Type B pancreatic cell (in vitro differentiated cells): ENCODE measurements around the gene GLIS2. TPM values are rescaled to one million over a fixed set of nuclear protein-coding genes. Genes with fewer than 3 reads are reported as not detected.

Experiments used
- DNase-seq: peaks from one replicate; pipeline ENCODE4 v3.0.0; 2021; ENCODE audit warnings: mixed read lengths; ENCODE audit not compliant: unreplicated experiment; ENCODE audit errors: extremely low spot score
- H3K27ac Mint-ChIP-seq: 2 replicates; pipeline ENCODE4 v1.8.0; 2021; ENCODE audit warnings: mild to moderate bottlenecking, mixed read lengths
- H3K27me3 Mint-ChIP-seq: 2 replicates; pipeline ENCODE4 v1.8.0; 2021; ENCODE audit warnings: mixed read lengths
- H3K36me3 Mint-ChIP-seq: 2 replicates; pipeline ENCODE4 v1.8.0; 2021; ENCODE audit warnings: mixed read lengths
- H3K4me1 Mint-ChIP-seq: one replicate; pipeline ENCODE4 v1.8.0; 2021; ENCODE audit warnings: mixed read lengths; ENCODE audit not compliant: unreplicated experiment
- H3K4me3 Mint-ChIP-seq: 2 replicates; pipeline ENCODE4 v1.8.0; 2021; ENCODE audit warnings: mild to moderate bottlenecking, mixed read lengths
- H3K9me3 Mint-ChIP-seq: 2 replicates; pipeline ENCODE4 v1.8.0; 2021; ENCODE audit warnings: mixed read lengths
- total RNA-seq: library from RNA; stranded (reverse); gene quantifications from 2 replicates; pipeline ENCODE4 v1.2.1, GENCODE V29; 2021; ENCODE audit warnings: low replicate concordance
- TF ChIP-seq, protein P1 (sequence below): fragments of 200-600 bp; sonication (generic); conservative IDR thresholded peaks from 2 replicates; pipeline ENCODE4 v1.5.0; 2021; ENCODE audit warnings: antibody characterized with exemption, mild to moderate bottlenecking

The GLIS2 gene
- total RNA-seq, 1 donor from 2014 or later, result 23.0 TPM

DNA sequence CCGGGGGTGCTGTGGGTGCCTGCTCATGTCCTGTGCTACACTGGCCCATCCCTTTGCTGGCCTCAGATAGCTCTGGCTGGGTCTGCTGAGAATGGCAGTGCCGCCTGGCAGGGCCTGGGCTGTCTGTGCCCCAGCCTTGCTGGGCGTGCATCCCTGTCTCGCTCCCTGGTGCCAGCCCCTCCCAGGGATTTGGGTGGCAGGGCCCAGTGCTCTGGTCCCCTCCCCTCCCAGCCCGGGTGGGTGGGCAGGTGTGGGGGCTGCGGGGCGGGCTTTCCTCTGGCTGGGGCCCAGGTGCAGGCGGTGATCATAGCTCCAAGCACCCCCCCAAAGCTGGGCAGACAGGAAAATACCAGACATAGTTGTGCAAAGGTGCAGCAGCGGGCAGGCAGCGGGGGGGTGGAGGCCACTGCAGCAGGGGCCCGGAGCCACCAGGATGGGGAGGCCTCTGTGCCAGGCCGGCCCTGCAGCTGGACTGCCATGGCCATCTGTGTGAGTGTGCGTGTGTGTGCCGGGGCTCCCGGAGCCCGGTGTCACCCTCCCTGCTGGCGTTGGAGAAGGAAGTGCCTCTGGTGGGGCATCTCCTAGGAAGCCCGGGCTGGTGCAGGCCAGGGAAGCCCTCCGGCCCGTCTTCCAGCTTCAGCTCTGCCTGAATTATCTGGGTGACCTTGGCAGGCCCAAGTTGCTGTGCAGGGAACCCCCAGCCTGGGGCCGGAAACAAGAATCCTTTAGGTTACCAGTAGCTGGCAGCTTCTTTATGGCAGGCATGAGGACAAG lies 7.4 kb downstream of the GLIS2 start:
- Mint-ChIP-seq H3K9me3 (no peaks in the 10 kb centered on the region), H3K4me3 (no peak overlapping the region), H3K4me1 (peaks cover 13% of the 10 kb centered on the region), H3K27me3 (no peaks in the 10 kb centered on the region), H3K27ac (no peak overlapping the region), H3K36me3 (no peaks in the 10 kb centered on the region)
- DNase-seq, result no peak
- TF ChIP-seq, protein P1, sequence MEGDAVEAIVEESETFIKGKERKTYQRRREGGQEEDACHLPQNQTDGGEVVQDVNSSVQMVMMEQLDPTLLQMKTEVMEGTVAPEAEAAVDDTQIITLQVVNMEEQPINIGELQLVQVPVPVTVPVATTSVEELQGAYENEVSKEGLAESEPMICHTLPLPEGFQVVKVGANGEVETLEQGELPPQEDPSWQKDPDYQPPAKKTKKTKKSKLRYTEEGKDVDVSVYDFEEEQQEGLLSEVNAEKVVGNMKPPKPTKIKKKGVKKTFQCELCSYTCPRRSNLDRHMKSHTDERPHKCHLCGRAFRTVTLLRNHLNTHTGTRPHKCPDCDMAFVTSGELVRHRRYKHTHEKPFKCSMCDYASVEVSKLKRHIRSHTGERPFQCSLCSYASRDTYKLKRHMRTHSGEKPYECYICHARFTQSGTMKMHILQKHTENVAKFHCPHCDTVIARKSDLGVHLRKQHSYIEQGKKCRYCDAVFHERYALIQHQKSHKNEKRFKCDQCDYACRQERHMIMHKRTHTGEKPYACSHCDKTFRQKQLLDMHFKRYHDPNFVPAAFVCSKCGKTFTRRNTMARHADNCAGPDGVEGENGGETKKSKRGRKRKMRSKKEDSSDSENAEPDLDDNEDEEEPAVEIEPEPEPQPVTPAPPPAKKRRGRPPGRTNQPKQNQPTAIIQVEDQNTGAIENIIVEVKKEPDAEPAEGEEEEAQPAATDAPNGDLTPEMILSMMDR, result no peak

DNA sequence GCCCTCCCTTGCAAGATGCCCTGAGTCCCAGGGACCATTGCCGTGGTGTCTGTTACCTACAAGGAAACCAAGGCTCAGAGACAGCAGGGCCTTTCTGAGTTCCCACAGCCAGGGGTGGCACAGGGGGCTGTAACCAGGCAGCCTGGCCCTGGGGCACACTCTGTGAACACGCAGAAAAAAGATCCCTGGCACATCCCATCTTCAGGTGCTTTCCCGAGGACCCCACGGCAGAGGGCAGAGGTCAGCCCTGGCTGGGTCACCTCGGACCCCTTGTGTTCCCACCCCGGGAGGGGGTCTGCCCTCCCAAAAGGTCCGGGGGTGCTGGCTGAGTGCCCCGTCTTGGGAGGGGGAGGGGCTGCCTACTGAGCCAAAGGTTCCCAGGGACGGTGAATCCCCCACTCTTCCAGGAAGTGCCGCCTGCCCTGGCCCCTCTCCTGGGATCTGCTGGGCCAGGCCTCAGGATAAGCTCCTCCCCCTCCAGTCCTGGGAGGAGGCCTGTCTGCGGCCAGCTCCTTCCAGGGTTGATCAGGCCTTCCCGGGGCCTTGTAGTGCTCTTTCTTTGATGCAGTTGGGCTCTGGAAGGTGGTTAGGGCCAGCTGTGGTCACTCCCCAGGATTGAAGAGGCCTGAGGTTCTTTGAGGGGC lies 8.1 kb downstream of the GLIS2 start:
- H3K27me3 Mint-ChIP-seq, result no peaks in the 10 kb centered on the region
- TF ChIP-seq, protein P1, result no peak
- no peak for DNase-seq
- peak overlapping the region; percentile 66 for H3K4me3 Mint-ChIP-seq
- no peaks in the 10 kb centered on the region for H3K9me3 Mint-ChIP-seq
- no peaks in the 10 kb centered on the region for H3K36me3 Mint-ChIP-seq
- H3K27ac Mint-ChIP-seq, result peak overlapping the region; percentile 34
- H3K4me1 Mint-ChIP-seq, result peaks cover 10% of the 10 kb centered on the region

DNA sequence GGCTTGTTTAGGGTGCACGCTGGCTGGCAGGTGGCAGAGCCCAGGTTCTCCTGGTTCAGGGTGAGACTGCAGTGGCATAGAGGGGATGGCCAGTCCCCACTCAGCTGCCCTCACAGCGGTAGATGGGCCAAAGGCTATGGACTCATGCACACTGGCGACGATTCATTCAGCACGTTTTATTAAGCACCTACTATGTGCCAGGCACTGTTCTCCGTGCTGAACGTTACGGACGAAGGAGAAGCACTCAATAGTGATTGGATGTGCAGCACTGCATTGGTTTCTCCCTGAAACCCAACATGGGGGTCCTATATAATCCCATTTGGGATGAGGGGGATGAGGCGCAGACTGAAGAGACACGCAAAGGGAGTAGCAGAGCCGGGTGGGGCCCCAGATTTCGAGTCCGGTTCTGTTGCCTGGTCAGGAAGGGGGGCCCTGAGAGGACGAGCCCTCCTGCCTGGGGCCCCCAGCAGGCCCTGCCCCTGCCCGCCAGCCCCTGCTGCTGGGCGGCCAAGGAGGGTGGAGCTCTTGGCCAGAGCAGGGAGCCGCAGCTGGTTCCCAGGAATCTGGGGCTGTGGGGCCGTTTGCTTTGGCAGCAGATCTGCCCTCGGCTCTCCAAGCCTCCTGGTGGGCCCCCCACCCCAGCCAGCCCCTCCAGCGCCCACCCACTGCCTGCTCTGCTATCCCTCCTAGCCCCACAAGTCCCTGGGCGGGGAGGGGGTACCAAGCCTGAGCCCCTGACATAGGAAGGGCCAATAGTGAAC lies 8.8 kb downstream of the GLIS2 start:
- peak overlapping the region; percentile 34 for H3K27ac Mint-ChIP-seq
- DNase-seq, result no peak
- H3K36me3 Mint-ChIP-seq, result no peaks in the 10 kb centered on the region
- peaks cover 17% of the 10 kb centered on the region for H3K4me1 Mint-ChIP-seq
- peak overlapping the region; percentile 66 for H3K4me3 Mint-ChIP-seq
- H3K27me3 Mint-ChIP-seq, result no peaks in the 10 kb centered on the region
- TF ChIP-seq, protein P1, result no peak
- H3K9me3 Mint-ChIP-seq, result no peaks in the 10 kb centered on the region

DNA sequence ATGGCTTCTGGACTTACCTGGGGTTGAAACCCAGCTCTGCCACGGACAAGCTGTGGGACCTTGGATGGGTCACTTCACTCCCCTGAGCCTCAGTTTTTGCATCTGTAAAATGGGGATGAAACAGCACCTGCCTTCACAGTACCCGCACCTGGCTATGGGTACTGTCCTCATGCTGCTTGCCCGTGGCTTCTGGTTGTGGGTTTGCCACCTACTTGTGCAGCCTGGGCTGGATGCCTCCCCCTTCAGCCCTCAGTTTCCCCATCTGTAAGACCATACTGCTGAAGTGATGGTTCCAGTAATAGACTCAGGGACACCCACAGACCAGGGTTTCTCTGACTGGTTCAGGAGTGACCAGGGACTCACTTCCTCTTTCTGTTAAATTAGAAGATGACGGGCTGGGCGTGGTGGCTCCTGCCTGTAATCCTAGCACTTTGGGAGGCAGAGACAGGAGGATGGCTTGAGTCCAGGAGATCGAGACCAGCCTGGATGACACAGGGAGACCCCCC lies 9.4 kb downstream of the GLIS2 start:
- no peaks in the 10 kb centered on the region for H3K36me3 Mint-ChIP-seq
- H3K4me3 Mint-ChIP-seq, result no peak overlapping the region
- H3K4me1 Mint-ChIP-seq, result peaks cover 20% of the 10 kb centered on the region
- no peaks in the 10 kb centered on the region for H3K27me3 Mint-ChIP-seq
- TF ChIP-seq, protein P1, result no peak
- no peak for DNase-seq
- no peak overlapping the region for H3K27ac Mint-ChIP-seq
- H3K9me3 Mint-ChIP-seq, result no peaks in the 10 kb centered on the region

DNA sequence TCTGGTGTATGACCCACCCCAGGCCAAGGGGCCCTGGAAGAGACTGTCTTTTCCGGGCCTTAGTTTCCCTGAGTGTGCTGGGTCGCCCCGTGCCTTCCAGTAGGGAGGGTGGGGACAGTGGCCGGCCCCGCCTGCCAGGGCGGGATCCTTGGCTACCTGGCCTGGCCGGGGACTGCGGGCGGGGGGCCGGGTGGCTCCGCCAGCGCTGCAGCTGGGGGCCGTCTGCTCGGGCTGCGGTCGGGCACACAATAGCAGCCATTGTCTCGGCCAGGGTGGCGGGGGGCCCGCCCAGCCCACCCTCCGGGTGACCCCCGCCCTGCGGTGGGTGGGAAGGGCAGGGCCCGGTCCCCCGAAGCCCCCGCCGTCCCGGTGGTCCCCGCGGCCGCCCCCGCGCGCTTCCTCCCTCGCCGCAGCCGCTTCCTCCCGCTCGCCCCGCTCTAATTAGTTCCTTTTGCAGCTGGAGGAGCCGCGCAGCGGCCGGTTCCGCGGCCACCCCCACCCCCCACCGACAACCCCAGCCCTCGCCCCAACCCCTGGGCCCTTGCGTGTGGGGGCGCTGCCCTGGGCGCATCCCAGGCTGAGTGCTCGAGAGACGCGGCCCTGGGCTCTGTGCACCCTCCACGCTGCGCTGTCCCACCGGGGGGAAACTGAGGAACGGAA lies 11.6 kb downstream of the GLIS2 start:
- H3K4me3 Mint-ChIP-seq, result peak overlapping the region; percentile 74
- DNase-seq, result no peak

More for the DNA sequence above, 11.6 kb downstream of the GLIS2 start:
- no peaks in the 10 kb centered on the region for H3K27me3 Mint-ChIP-seq
- no peaks in the 10 kb centered on the region for H3K9me3 Mint-ChIP-seq
- H3K27ac Mint-ChIP-seq, result no peak overlapping the region
- H3K36me3 Mint-ChIP-seq, result no peaks in the 10 kb centered on the region
- TF ChIP-seq, protein P1, result no peak
- peaks cover 20% of the 10 kb centered on the region for H3K4me1 Mint-ChIP-seq
